ENCODE measurements around the gene MYO5C.
"Not testable (repeated sequence)": the region's sequence is repeated elsewhere in the genome, so short reads cannot be mapped to it uniquely, and the experiment has no call there.

Gene MYO5C

GRCh38 chr15:52308446-52309153 is 13.0 kb upstream of the MYO5C start:
- no peak for DNase-seq

GRCh38 chr15:52307847-52308246 is 12.2 kb upstream of the MYO5C start:
- DNase-seq = no peak

GRCh38 chr15:52306270-52306669 is 10.7 kb upstream of the MYO5C start:
- no peak for DNase-seq

GRCh38 chr15:52303093-52303772 is 7.6 kb upstream of the MYO5C start:
- no peak for DNase-seq

- no peak for DNase-seq
Measured at GRCh38 chr15:52301265-52301847, 5.8 kb upstream of the MYO5C start.

GRCh38 chr15:52294881-52295420 is 653 bp downstream of the MYO5C start:
- no peak for DNase-seq

- no peak for DNase-seq
Measured at GRCh38 chr15:52292780-52293392, 2.7 kb downstream of the MYO5C start.

- no peak for DNase-seq
Measured at GRCh38 chr15:52291204-52291603, 4.4 kb downstream of the MYO5C start.

- DNase-seq = no peak
Measured at GRCh38 chr15:52290800-52291199, 4.8 kb downstream of the MYO5C start.

DNA sequence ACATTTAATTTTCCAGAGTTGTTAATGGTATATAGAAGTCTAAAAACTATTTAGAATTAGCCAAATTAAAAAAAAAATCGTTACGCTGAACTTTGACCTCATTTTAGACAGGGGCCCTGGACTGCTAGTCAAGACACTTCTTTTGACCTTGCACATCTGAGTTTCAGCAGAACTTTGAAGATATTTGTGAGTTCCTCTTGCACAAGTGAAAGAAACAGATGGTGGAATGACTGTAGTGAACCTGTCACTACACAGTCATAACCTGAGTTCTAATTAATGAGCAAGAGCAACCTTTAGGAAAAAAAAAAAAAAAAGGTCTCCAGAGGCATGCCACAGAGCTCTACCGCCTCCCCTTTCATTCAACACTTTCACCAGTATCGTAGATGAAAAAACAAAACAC is 5.3 kb downstream of the MYO5C start:
- DNase-seq = no peak

- no peak for DNase-seq
Measured at GRCh38 chr15:52289629-52290081, 5.9 kb downstream of the MYO5C start.

DNA sequence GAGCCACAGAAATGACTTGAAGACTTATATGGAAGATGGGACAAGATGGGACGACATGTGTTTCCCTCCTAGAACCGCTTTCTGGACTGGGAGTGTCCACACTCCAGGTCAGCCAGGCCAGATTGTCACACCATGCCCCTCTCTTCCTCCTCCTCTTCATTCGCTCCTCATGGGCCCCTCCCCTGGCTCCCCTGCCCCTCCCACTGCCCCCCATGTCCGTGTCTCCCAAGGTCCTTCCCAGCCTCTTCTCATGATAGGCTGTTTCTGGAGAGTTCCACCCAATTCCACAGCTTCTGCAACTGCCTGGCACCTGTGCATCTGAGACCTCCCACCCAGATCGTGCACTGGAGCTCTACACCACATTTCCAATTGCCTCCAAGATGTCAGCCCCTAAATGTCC is 6.6 kb downstream of the MYO5C start:
- DNase-seq = no peak

DNA sequence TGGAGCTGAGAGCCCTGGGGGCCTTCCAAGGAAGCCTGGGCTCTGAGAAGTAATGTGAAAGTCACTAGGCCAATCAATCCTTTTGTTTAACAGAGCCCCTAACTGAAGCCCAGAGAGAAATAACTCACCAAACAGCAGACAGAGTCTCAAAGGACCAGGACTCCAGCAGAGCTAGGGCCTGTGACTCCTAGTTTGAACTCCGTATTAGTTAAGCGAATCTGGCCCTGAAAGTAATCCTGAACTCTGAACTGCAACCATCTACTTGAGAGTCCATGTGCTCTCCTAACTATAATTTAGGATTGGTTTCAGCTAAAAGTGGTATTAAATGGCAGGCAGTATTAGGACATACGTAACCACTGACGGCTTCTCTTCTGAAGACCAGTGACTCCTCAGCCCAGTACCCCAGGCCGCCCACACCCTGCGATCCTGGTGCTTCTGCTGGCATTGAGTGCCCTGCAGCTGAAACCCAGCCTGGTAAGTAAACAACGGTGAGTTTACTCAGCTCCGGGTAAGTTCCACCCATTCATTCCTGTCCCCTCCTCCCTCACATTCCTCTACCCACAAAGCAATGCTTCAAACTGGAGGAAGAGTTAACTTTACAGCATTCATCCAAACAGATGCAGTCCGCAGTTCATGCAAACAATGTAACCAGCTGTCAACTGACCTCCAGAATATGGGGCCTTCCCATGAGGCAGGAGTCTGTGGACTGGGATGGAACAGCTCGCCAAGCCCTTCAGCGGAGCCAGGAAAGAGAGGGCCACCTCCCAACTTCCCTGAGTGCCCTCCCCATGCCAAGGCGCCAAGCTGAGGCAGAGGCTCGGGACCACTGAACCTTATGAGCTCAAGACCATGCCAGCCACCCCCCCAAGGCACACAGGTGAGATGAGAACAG is 7.3 kb downstream of the MYO5C start:
- DNase-seq = no peak

- DNase-seq = no peak
Measured at GRCh38 chr15:52287114-52287513, 8.5 kb downstream of the MYO5C start.

- not testable (repeated sequence) for DNase-seq
Measured at GRCh38 chr15:52285941-52286340, 9.7 kb downstream of the MYO5C start.

- DNase-seq = no peak
Measured at GRCh38 chr15:52284164-52284563, 11.4 kb downstream of the MYO5C start.

DNA sequence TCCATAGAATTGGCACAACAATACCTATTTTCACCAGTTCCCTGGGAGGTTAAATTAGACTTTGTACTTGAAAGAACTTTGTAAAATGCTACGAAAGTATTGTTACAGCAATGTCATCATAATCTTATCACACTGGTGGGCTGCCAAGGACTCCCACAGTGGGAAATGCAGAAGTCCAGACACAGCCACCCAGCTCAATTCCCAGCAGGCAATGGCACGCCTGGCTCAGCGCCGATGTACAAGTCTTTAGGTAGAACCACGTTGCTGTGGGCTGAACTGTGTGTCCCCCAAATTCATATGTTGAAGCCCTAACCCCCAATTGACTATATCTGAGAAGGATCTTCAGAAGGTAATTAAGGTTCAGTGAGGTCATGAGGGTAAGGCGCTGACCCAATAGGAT is 12.3 kb downstream of the MYO5C start:
- DNase-seq = no peak

GRCh38 chr15:52282418-52282817 is 13.2 kb downstream of the MYO5C start:
- DNase-seq = no peak

- no peak for DNase-seq
Measured at GRCh38 chr15:52281085-52282035, 14.2 kb downstream of the MYO5C start.

DNA sequence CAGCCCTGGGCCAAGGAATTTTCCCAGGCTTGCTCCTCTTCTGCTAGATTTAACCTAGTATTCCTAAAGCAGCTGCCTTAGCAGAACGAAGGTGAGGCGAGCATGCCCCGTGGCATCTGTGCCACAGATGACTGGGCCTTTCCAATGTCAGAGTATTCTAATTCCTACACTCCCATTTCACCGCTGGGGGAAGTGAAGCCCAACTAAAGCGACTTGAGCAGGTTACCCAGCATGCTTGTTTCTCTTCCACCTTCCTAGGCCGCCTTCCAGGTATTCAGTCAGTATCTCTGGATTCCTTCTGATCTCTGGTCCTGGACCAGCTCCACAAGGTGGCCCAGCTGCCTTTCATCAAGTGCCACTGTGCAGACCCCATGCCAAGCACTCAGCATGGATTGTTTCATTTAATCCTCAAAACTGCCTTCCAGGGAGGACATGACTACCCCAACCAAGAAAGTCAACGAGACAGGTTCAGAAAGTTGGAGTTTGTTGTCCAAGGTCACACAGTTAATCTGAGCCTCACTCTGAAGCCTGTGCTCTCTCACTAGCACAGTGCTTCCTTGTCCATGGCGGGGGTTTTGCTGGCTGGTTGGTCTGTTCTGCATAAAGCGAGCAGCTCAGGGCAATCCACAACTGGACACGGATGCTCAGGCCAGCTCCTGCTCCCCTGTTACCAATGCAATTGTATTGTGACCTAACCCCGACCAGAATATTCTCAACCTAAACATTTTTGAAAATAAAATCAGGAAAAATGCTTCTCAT is 15.1 kb downstream of the MYO5C start:
- no peak for DNase-seq

Data from NCI-H187 (cell line).